ENCODE results near the gene PCDH12. TPM values are rescaled to one million over a fixed set of nuclear protein-coding genes. Genes with fewer than 3 reads are reported as not detected.

PCDH12 gene
- total and polyA plus RNA-seq, 2 of the 8 experiments (the other 6 are each of a cell fraction or from before 2014, with no cell fraction given), result 0.06 to 0.17 TPM

DNA sequence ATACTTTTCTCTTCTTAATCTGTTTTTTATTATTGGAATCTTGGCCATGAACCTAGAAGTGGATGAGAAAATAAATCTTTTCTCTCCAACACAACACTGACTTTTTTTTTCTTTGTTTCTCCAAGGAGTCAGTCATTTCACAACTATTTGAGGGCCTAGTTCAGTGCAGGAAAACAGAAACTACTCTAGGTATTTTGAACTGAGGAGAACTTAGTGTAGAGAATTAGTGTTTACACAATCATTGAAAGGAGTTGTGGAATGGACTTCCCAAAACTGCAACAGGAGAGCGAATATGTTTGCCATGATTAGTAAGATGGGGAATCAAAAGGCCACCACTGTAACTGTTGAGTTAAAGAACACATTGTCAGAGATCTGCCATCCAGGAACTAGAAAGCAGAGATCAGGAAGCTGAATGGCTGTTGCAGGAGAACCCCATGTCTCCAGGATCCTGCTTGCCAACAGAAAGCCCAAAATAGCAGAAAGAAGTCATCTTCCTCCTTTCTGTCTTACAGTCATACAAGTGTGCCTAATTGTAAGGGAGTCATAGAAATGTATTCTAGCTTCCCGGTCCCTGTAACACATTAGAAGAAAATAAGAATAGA, 59.5 kb downstream of the PCDH12 start:
- Histone ChIP-seq H3K56ac (replicated peaks; ENCODE audit: insufficient read length, low read depth, low read length) (no peak overlapping the region), H3K27ac (ENCODE audit: low read depth, low read length) (no peak overlapping the region), H2AK5ac (ENCODE audit: low read depth, low read length) (no peak overlapping the region), H4K8ac (ENCODE audit: extremely low read depth, insufficient read depth, low read length) (no peak overlapping the region), H4K91ac (replicated peaks; ENCODE audit: insufficient read length, low read length) (no peak overlapping the region), H3K4me3 (ENCODE audit: extremely low read depth in 1 of 4, insufficient read depth in 2 of 4, low read depth in 3 of 4, low read length in 4 of 4) (no peak overlapping the region), H4K20me1 (replicated peaks in 1 of 2; ENCODE audit: control insufficient read depth in 1 of 2, insufficient read depth in 2 of 2, low read length in 2 of 2) (no peaks in the 10 kb centered on the region), H2AFZ (ENCODE audit: low read length) (no peak overlapping the region), H2BK15ac (ENCODE audit: low read length) (no peak overlapping the region), H4K5ac (ENCODE audit: insufficient read length, low read depth, low read length) (no peak overlapping the region), H2BK5ac (ENCODE audit: low read depth, low read length) (no peak overlapping the region), H3K23ac (ENCODE audit: insufficient read length) (no peak overlapping the region), H2BK12ac (ENCODE audit: low read depth, low read length) (no peak overlapping the region), H3K27me3 (replicated peaks in 1 of 4; ENCODE audit: control insufficient read depth in 3 of 4, extremely low read depth in 1 of 4, insufficient read depth in 3 of 4, low read length in 3 of 4) (no peaks in the 10 kb centered on the region), H3K23me2 (ENCODE audit: low read depth, low read length) (no peaks in the 10 kb centered on the region), H3K4me1 (replicated peaks in 1 of 4; ENCODE audit: control insufficient read depth in 3 of 4, insufficient read depth in 4 of 4, low read length in 3 of 4) (no peaks in the 10 kb centered on the region), H3K4me2 (ENCODE audit: insufficient read depth in 1 of 2, low read depth in 2 of 2, low read length in 2 of 2) (no peak overlapping the region), H3K14ac (ENCODE audit: insufficient read length) (no peak overlapping the region), H3K4ac (replicated peaks; ENCODE audit: insufficient read length, low read depth, low read length) (no peak overlapping the region), H3K9ac (replicated peaks in 1 of 4; ENCODE audit: extremely low read depth in 1 of 4, low read depth in 3 of 4, low read length in 3 of 4) (no peak overlapping the region), H2BK20ac (ENCODE audit: low read length) (no peak overlapping the region), H3K18ac (ENCODE audit: extremely low read depth, low read length) (no peak overlapping the region), H3K9me3 (ENCODE audit: insufficient read depth in 2 of 2, low read depth in 1 of 2, low read length in 1 of 2) (no peaks in the 10 kb centered on the region), H3K36me3 (ENCODE audit: control insufficient read depth in 2 of 4, insufficient read depth in 4 of 4, low read length in 3 of 4) (no peaks in the 10 kb centered on the region), H2BK120ac (replicated peaks; ENCODE audit: low read depth, low read length) (no peak overlapping the region), H3K79me1 (ENCODE audit: low read depth, low read length) (no peaks in the 10 kb centered on the region), H3K79me2 (ENCODE audit: control insufficient read depth in 1 of 2, insufficient read depth in 2 of 2, low read length in 2 of 2) (no peaks in the 10 kb centered on the region)
- TF ChIP-seq KDM1A (IDR thresholded peaks at IDR 0.05; ENCODE audit: borderline replicate concordance, low read length), result no peak
- TF ChIP-seq, protein P1, sequence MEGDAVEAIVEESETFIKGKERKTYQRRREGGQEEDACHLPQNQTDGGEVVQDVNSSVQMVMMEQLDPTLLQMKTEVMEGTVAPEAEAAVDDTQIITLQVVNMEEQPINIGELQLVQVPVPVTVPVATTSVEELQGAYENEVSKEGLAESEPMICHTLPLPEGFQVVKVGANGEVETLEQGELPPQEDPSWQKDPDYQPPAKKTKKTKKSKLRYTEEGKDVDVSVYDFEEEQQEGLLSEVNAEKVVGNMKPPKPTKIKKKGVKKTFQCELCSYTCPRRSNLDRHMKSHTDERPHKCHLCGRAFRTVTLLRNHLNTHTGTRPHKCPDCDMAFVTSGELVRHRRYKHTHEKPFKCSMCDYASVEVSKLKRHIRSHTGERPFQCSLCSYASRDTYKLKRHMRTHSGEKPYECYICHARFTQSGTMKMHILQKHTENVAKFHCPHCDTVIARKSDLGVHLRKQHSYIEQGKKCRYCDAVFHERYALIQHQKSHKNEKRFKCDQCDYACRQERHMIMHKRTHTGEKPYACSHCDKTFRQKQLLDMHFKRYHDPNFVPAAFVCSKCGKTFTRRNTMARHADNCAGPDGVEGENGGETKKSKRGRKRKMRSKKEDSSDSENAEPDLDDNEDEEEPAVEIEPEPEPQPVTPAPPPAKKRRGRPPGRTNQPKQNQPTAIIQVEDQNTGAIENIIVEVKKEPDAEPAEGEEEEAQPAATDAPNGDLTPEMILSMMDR (IDR thresholded peaks at IDR 0.05; ENCODE audit: control extremely low read depth in 1 of 3, insufficient read depth in 1 of 3, low read depth in 1 of 3, low read length in 3 of 3), result no peak
- no peak for TF ChIP-seq NRF1 (IDR thresholded peaks at IDR 0.05; ENCODE audit: low read depth, low read length)
- TF ChIP-seq CHD1 (IDR thresholded peaks at IDR 0.05; ENCODE audit: low read depth, low read length), result no peak
- TF ChIP-seq TAF1 (IDR thresholded peaks at IDR 0.05; ENCODE audit: low read depth, low read length), result no peak
- no peak for TF ChIP-seq FOSL1 (IDR thresholded peaks at IDR 0.05; ENCODE audit: insufficient read depth, low read depth, low read length)
- TF ChIP-seq CREB1 (IDR thresholded peaks at IDR 0.05), result no peak
- DNase-seq (ENCODE audit: low read depth in 1 of 2, low spot score in 2 of 2) (no peak), FAIRE-seq (no peak)
- WGBS, 2 experiments (ENCODE audit: extremely low coverage in 1 of 2, insufficient coverage in 1 of 2, insufficient read length in 1 of 2, insufficient replicate concordance in 2 of 2, low coverage in 1 of 2, low lambda C conversion rate in 2 of 2, missing lambda C conversion rate in 1 of 2), result 96% methylated on average over 2 of the region's 2 CpGs; no CpG with 5 or more reads in 1 of the 2 experiments
- ChIA-PET CTCF (ENCODE audit: partially characterized antibody) (interaction anchor here (0.9 to 2.1 kb wide), 4 partner anchors 9 to 197 kb away, joined by 3 to 11 read pairs (median 3); no protein-coding TSS in a partner anchor), POLR2A (ENCODE audit: partially characterized antibody) (interaction anchor here (0.6 to 2.1 kb wide), 4 partner anchors 17 to 280 kb away, joined by 3 to 5 read pairs (median 4); partner anchors contain the start of gene PCDH1)
